K562 (cell line): ENCODE data around the gene CALHM1. TPM values are rescaled to one million over a fixed set of nuclear protein-coding genes. Genes with fewer than 3 reads are reported as not detected.

Experiments
- CBX5 ChIP-seq: IDR thresholded peaks from 2 replicates; pipeline ENCODE4 v1.6.1; 2014; ENCODE audit warnings: low read depth, borderline replicate concordance
- JUND ChIP-seq, 2 experiments: IDR thresholded peaks; 2 replicates in 1 of 2; 3 replicates in 1 of 2; pipeline ENCODE4 v1.6.1; 2011; ENCODE audit warnings: borderline replicate concordance in 2 of 2, low read depth in 2 of 2, low read length in 2 of 2, improper control_type of control experiment in 1 of 2, missing biosample characterization in 1 of 2, missing genetic modification characterization in 1 of 2, missing genetic modification reagents in 1 of 2
- KHSRP ChIP-seq: fragments of 450-650 bp; IDR thresholded peaks from 2 replicates; pipeline ENCODE4 v1.6.1; 2017
- KLF16 ChIP-seq: IDR thresholded peaks from 2 replicates; pipeline ENCODE4 v1.6.1; 2016; ENCODE audit warnings: antibody characterized with exemption
- NR2C2 ChIP-seq, 2 experiments: fragments of 200-800 bp in 1 of 2; sonication (Bioruptor generic) in 1 of 2; sonication (generic) in 1 of 2; formaldehyde crosslinking in 1 of 2; IDR thresholded peaks; 2 replicates each; pipeline versions ENCODE4 v1.6.1 to v1.8.0; 2016 to 2022; ENCODE audit warnings: mild to moderate bottlenecking in 1 of 2, missing compliant biosample characterization in 1 of 2, missing genetic modification characterization in 1 of 2, missing genetic modification reagents in 1 of 2
- POLR2AphosphoS5 ChIP-seq: IDR thresholded peaks from 2 replicates; pipeline ENCODE4 v1.6.1; 2011; ENCODE audit warnings: mild to moderate bottlenecking, low read depth, low read length, moderate library complexity; ENCODE audit not compliant: control insufficient read depth, insufficient read depth
- RAD21 ChIP-seq, 2 experiments: fragments of 250-450 bp in 1 of 2; fragments of 450-650 bp in 1 of 2; sonication (Bioruptor Pico) in 1 of 2; formaldehyde crosslinking in 1 of 2; IDR thresholded peaks in 1 of 2; conservative IDR thresholded peaks in 1 of 2; 2 replicates each; pipeline versions ENCODE4 v1.4.0 to v1.8.0; 2020 to 2022; ENCODE audit warnings: mild to moderate bottlenecking in 2 of 2, moderate library complexity in 1 of 2
- RCOR1 ChIP-seq, 2 experiments: IDR thresholded peaks; 2 replicates each; pipeline ENCODE4 v1.6.1; 2012; ENCODE audit warnings: low read depth in 2 of 2, low read length in 2 of 2, borderline replicate concordance in 1 of 2, improper control_type of control experiment in 1 of 2
- SMAD1 ChIP-seq: fragments of 150-350 bp; IDR thresholded peaks from 2 replicates; pipeline ENCODE4 v1.6.1; 2014; ENCODE audit warnings: low read length, low read depth; ENCODE audit not compliant: partially characterized antibody
- SNAPC5 ChIP-seq: fragments of 250-450 bp; sonication (Bioruptor Pico); IDR thresholded peaks from 2 replicates; pipeline ENCODE4 v1.8.0; 2021; ENCODE audit warnings: moderate library complexity, mild to moderate bottlenecking, inconsistent platforms
- WHSC1 ChIP-seq: IDR thresholded peaks from one replicate; pipeline ENCODE4 v1.6.1; 2012; ENCODE audit warnings: low read length, control low read depth, inconsistent platforms
- YY1 ChIP-seq, 3 experiments: IDR thresholded peaks; 2 replicates each; pipeline ENCODE4 v1.6.1; 2011; ENCODE audit warnings: low read length in 2 of 3, mild to moderate bottlenecking in 2 of 3, moderate library complexity in 2 of 3, borderline replicate concordance in 1 of 3, control low read depth in 1 of 3, low read depth in 1 of 3; ENCODE audit not compliant: insufficient read depth in 3 of 3, insufficient replicate concordance in 2 of 3, control insufficient read depth in 1 of 3, insufficient read length in 1 of 3; ENCODE audit errors: extremely low read depth in 1 of 3
- ZNF143 ChIP-seq: sonication (generic); formaldehyde crosslinking; IDR thresholded peaks from 2 replicates; pipeline ENCODE4 v1.9.0; 2022; ENCODE audit warnings: mild to moderate bottlenecking, missing genetic modification reagents
- ZNF263 ChIP-seq: sonication (generic); formaldehyde crosslinking; IDR thresholded peaks from 2 replicates; pipeline ENCODE4 v1.8.0; 2022; ENCODE audit warnings: mild to moderate bottlenecking, missing genetic modification reagents, borderline replicate concordance
- ZNF318 ChIP-seq, 2 experiments: fragments of 450-650 bp; IDR thresholded peaks; 2 replicates each; pipeline ENCODE4 v1.6.1; 2016; ENCODE audit warnings: mild to moderate bottlenecking in 2 of 2, borderline replicate concordance in 1 of 2, low read depth in 1 of 2, moderate library complexity in 1 of 2
- ZNF766 ChIP-seq: fragments of 200-800 bp; sonication (Bioruptor generic); conservative IDR thresholded peaks from 2 replicates; pipeline ENCODE4 v1.6.1; 2016; ENCODE audit warnings: missing genetic modification characterization, missing compliant biosample characterization
- ZNF77 ChIP-seq: fragments of 250-450 bp; sonication (Bioruptor Pico); IDR thresholded peaks from 2 replicates; pipeline ENCODE4 v1.5.0; 2020
- ZNF79 ChIP-seq: fragments of 250-450 bp; sonication (Bioruptor Pico); IDR thresholded peaks from 2 replicates; pipeline ENCODE4 v1.4.0; 2020; ENCODE audit warnings: low read depth, mild to moderate bottlenecking, moderate library complexity
- polyA plus RNA-seq, 8 experiments: library from polyadenylated mRNA; depleted of rRNA in 4 of 8; stranded (reverse) in 5 of 8; unstranded in 3 of 8; fragments of >200 nt; fragmentation: Nextera tagmentation in 2 of 8; fragmentation: Illumina TruSeq in 1 of 8; extraction: Ambion mirVana in 2 of 8; extraction: Trizol in 1 of 8; gene quantifications; 2 replicates each; pipeline versions ENCODE4 v1.2.1 to v1.2.3, GENCODE V29; 2011 to 2014; ENCODE audit warnings: inconsistent platforms in 1 of 8, missing spikeins in 1 of 8
- total RNA-seq, 7 experiments: library from RNA; depleted of rRNA in 6 of 7; stranded (reverse); fragments of >200 nt in 6 of 7; fragmentation: Illumina TruSeq in 2 of 7; extraction: Trizol in 2 of 7; gene quantifications; 2 replicates each; pipeline versions ENCODE4 v1.2.1 to v1.2.3, GENCODE V29; 2011 to 2021; ENCODE audit warnings: low replicate concordance in 1 of 7

CALHM1 gene
- total and polyA plus RNA-seq, 9 of the 15 experiments (the other 6 are each of a cell fraction or from before 2014, with no cell fraction given) = 0.03 TPM; not detected in 8

- TF ChIP-seq YY1 (IDR thresholded peaks at IDR 0.05; ENCODE audit: borderline replicate concordance in 1 of 3, control insufficient read depth in 1 of 3, extremely low read depth in 1 of 3, insufficient read depth in 3 of 3, insufficient read length in 1 of 3, insufficient replicate concordance in 2 of 3, low read depth in 1 of 3, low read length in 2 of 3) = no peak
- no peak for TF ChIP-seq ZNF143 (CRISPR knock-in tag)
- peak; percentile 51; the same call in 1 of the 2 replicates for TF ChIP-seq POLR2AphosphoS5
- TF ChIP-seq SNAPC5 (CRISPR knock-in tag) = no peak
- peak; percentile 96 for TF ChIP-seq JUND (IDR thresholded peaks at IDR 0.05; ENCODE audit: borderline replicate concordance, low read depth, low read length)
- TF ChIP-seq JUND (tag; IDR thresholded peaks at IDR 0.05; ENCODE audit: borderline replicate concordance, low read depth, low read length) = peak; percentile 94; the same call in 2 of the 3 replicates
- TF ChIP-seq WHSC1 = no peak
- TF ChIP-seq SMAD1 = no peak
- TF ChIP-seq ZNF79 (CRISPR knock-in tag) = no peak
- peak; percentile 36; the same call in 1 of the 2 replicates for TF ChIP-seq ZNF263
- peak in 1 of 2 experiments; percentile 73; a peak in 1 of 4 replicates for TF ChIP-seq ZNF318 (IDR thresholded peaks at IDR 0.05; ENCODE audit: borderline replicate concordance in 1 of 2, low read depth in 1 of 2)
- TF ChIP-seq RCOR1 (IDR thresholded peaks at IDR 0.05; ENCODE audit: borderline replicate concordance in 1 of 2, low read depth in 2 of 2, low read length in 2 of 2) = peak in 1 of 2 experiments; percentile 95; a peak in 2 of 4 replicates
- TF ChIP-seq KLF16 = 0 out of 2 replicates have a peak, but pooled peaks have one; percentile 8
- TF ChIP-seq CBX5 = no peak
- no peak for TF ChIP-seq ZNF766 (CRISPR knock-in tag)
- no peak for TF ChIP-seq RAD21 (CRISPR knock-in tag; conservative IDR thresholded peaks at IDR 0.05 in 1 of 2, IDR thresholded peaks at IDR 0.05 in 1 of 2)
- no peak for TF ChIP-seq ZNF77 (CRISPR knock-in tag)
- TF ChIP-seq NR2C2 (CRISPR knock-in tag; IDR thresholded peaks at IDR 0.05) = no peak
- peak; percentile 67 for TF ChIP-seq NR2C2 (tag; IDR thresholded peaks at IDR 0.05)
- TF ChIP-seq KHSRP = no peak
Observed at GRCh38 chr10:103504181-103504783, 45.6 kb upstream of the CALHM1 start (continued).
